ACC112 (cell line): ENCODE data around the gene SIPA1L3.

ENCODE experiments used
- H2AFZ ChIP-seq: fragments of 200-600 bp; sonication (generic); one replicate; pipeline ENCODE4 v1.6.0; 2017; ENCODE audit warnings: antibody characterized with exemption, low read length; ENCODE audit not compliant: unreplicated experiment
- H3K27ac ChIP-seq: fragments of 200-600 bp; sonication (generic); 2 replicates; pipeline ENCODE4 v1.5.1; 2014; ENCODE audit warnings: low read depth, mild to moderate bottlenecking, antibody characterized with exemption, low read length, moderate library complexity
- H3K27me3 ChIP-seq: fragments of 200-600 bp; sonication (generic); 2 replicates; pipeline ENCODE4 v1.6.1; 2014; ENCODE audit warnings: mild to moderate bottlenecking, antibody characterized with exemption, low read length, moderate library complexity, mixed read lengths; ENCODE audit not compliant: insufficient read depth
- H3K36me3 ChIP-seq: fragments of 200-600 bp; sonication (generic); 2 replicates; pipeline ENCODE4 v1.6.1; 2016; ENCODE audit warnings: mild to moderate bottlenecking, antibody characterized with exemption, low read length, moderate library complexity, mixed read lengths; ENCODE audit not compliant: insufficient read depth
- H3K4me1 ChIP-seq: fragments of 200-600 bp; sonication (generic); one replicate; pipeline ENCODE4 v1.6.1; 2016; ENCODE audit warnings: low read length, mixed read lengths; ENCODE audit not compliant: insufficient read depth, unreplicated experiment, control insufficient read depth
- H3K4me3 ChIP-seq: fragments of 200-600 bp; sonication (generic); 2 replicates; pipeline ENCODE4 v1.5.1; 2014; ENCODE audit warnings: mild to moderate bottlenecking, low read depth, low read length
- H3K79me2 ChIP-seq: fragments of 200-600 bp; sonication (generic); one replicate; pipeline ENCODE4 v1.6.0; 2016; ENCODE audit warnings: low read length; ENCODE audit not compliant: control insufficient read depth, unreplicated experiment, insufficient read depth

Gene SIPA1L3

DNA sequence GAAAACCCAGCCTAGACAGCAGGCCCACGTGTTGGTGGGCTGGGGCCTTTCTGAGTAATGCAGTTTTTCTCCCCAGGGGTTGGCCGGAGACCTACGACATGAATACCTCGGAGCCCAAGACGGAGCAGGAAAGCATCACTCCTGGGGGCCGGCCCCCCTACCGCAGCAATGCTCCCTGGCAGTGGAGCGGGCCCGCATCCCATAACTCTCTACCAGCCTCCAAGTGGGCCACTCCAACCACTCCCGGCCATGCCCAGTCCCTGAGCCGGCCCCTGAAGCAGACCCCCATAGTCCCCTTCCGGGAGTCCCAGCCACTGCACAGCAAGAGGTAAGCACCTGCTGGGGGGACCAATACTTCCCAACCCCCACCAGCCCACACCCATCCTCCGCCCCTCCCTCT, 234.1 kb downstream of the SIPA1L3 start:
- Histone ChIP-seq H2AFZ (no peak overlapping the region), H3K27ac (no peak overlapping the region), H3K36me3 (no peaks in the 10 kb centered on the region), H3K79me2 (no peaks in the 10 kb centered on the region), H3K4me1 (no peaks in the 10 kb centered on the region), H3K4me3 (no peak overlapping the region), H3K27me3 (no peaks in the 10 kb centered on the region)

DNA sequence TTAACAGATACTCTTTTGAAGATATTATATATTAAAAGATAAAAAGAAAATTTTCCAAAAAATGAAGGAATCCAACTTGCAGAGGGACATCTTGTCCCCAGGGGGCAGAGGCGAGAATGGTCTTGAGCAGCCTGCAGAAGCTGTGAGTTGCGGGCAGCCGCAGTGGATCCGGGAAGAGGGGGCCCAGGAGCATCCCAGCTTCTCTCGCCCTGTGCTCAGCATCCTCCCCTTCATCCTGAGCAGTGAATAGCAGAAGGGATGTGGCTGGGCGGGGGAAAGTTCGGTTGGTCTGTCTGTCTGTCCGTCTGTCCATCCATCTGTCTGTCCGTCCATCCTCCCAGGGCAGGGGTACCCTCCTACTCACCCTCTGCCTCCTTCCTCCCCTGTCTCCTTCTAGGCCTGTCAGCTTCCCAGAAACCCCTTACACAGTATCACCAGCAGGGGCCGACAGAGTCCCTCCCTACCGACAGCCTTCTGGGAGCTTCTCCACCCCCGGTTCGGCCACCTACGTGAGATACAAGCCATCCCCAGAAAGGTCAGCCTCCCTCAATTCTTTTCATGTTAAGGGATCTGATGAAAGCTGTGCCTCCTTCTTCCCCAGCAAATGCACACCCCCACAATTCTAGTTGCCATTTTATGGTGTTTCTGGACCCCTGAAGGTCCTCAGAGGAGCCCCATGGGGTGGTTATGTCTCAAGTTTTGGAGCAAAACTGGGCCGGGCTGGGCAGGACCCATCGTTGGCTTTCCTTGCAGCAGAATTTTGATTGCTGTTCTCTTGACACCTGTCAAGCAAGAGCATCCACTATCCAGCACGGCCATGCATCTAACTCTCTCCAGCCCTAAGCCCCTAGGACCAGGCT, 235.4 kb downstream of the SIPA1L3 start:
- no peak overlapping the region for H3K27ac ChIP-seq
- no peaks in the 10 kb centered on the region for H3K27me3 ChIP-seq
- H3K4me1 ChIP-seq, result no peaks in the 10 kb centered on the region
- no peak overlapping the region for H2AFZ ChIP-seq
- no peaks in the 10 kb centered on the region for H3K36me3 ChIP-seq
- H3K4me3 ChIP-seq, result no peak overlapping the region
- H3K79me2 ChIP-seq, result no peaks in the 10 kb centered on the region

DNA sequence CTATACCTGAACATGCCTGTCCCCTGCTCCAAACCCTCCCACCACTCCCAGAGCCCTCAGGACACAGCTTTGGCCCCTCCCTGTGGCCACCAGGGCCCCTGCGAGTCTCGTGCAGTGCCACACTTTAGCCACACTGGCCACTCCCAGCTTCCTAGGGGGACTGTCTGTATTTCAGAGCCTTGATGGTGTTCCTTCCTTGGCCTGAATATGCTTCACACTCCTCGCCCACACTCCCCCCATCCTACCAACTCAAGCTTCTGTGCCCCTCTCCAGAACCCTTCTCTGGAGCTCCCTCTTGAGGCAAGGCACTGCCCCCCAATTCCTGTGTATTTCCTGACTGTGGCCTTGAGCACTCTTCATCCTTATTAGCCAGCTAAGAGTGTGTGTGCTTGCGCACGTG, 236.8 kb downstream of the SIPA1L3 start:
- H3K27me3 ChIP-seq, result no peaks in the 10 kb centered on the region
- H3K4me3 ChIP-seq, result no peak overlapping the region
- H2AFZ ChIP-seq, result no peak overlapping the region

DNA sequence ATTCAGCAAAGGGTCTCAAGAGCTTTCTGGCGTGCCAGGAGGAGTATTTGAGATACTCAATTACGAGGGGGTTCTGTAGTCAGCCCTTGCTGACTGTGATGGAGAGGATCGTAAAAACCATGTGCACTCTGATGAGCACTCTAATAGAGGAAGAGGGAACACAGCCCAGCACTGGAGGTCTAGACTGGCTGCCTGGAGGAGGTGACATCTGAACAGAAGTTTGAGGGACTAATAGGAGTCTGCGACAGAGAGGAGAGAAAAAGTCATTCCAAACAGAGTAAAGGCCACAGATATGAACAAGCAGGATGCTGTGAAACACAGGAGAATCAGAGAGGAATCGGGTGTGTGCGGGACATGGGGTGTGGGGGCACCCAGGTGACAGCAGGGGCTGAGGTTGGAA, 237.7 kb downstream of the SIPA1L3 start:
- Histone ChIP-seq H3K79me2 (no peaks in the 10 kb centered on the region), H2AFZ (no peak overlapping the region), H3K27me3 (no peaks in the 10 kb centered on the region), H3K4me3 (no peak overlapping the region), H3K36me3 (no peaks in the 10 kb centered on the region), H3K4me1 (no peaks in the 10 kb centered on the region), H3K27ac (no peak overlapping the region)

More for the DNA sequence above, 236.8 kb downstream of the SIPA1L3 start:
- Histone ChIP-seq H3K79me2 (no peaks in the 10 kb centered on the region), H3K4me1 (no peaks in the 10 kb centered on the region), H3K27ac (no peak overlapping the region), H3K36me3 (no peaks in the 10 kb centered on the region)

DNA sequence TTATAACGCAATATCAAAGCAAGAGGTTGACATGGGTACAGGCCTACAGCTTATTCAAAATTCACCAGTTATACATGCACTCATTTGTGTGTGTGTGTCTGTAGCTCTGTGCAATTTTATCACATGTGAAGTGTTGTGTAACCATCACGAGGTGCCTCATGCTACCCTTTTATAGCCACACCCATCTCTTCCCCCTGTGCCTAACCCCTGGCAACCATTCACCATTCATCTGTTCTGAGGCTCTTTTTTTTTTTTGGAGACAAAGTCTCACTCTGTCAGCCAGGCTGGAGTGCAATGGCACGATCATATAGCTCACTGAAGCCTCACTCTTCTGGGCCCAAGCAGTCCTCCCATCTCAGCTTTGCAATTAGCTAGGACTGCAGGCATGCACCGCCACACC, 238.6 kb downstream of the SIPA1L3 start:
- no peak overlapping the region for H2AFZ ChIP-seq
- H3K27me3 ChIP-seq, result no peaks in the 10 kb centered on the region
- no peaks in the 10 kb centered on the region for H3K79me2 ChIP-seq
- H3K4me1 ChIP-seq, result no peaks in the 10 kb centered on the region
- H3K4me3 ChIP-seq, result no peak overlapping the region
- H3K36me3 ChIP-seq, result no peaks in the 10 kb centered on the region
- H3K27ac ChIP-seq, result no peak overlapping the region

DNA sequence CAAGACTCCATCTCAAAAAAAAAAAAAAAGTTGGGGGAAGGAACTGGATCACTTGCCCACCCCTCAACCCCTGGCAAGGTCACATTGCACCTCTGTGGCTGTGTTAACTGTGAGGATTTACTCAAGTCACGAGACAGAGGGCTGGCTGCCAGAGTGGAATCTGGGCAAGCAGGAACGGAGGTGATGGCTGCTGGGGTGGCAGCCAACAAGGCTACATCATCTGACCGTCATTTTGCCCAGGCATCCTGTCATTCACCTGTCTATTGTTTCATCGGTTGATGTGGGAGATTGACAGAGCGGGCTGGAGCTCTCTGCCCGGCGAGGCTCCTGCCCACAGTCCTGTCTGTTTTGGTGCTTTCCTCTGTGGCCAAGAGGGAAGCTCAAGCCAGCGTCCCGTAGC, 241.3 kb downstream of the SIPA1L3 start:
- no peak overlapping the region for H3K27ac ChIP-seq
- H3K27me3 ChIP-seq, result no peaks in the 10 kb centered on the region
- H3K4me3 ChIP-seq, result no peak overlapping the region
- H3K36me3 ChIP-seq, result no peaks in the 10 kb centered on the region
- no peaks in the 10 kb centered on the region for H3K79me2 ChIP-seq
- no peak overlapping the region for H2AFZ ChIP-seq
- no peaks in the 10 kb centered on the region for H3K4me1 ChIP-seq

DNA sequence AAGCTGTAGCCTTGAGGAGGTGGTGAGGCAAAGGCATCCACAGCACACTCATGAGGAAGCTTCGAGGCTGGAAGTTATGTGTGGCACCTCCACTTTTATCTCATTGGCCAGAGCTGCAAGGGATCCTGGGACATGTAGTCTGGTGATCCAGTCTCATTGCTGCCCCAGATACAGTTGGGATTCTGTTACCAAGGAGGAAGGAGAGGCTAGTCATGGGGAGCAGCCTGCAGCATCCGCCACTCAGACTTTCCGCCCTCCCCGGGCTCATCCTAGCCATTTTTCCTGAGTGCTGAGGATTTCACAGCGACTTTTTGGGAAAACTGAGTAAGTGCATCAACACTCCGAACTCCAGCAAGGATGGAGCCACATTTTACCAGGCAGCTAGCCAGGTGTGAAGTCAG, 242.7 kb downstream of the SIPA1L3 start:
- no peaks in the 10 kb centered on the region for H3K27me3 ChIP-seq

DNA sequence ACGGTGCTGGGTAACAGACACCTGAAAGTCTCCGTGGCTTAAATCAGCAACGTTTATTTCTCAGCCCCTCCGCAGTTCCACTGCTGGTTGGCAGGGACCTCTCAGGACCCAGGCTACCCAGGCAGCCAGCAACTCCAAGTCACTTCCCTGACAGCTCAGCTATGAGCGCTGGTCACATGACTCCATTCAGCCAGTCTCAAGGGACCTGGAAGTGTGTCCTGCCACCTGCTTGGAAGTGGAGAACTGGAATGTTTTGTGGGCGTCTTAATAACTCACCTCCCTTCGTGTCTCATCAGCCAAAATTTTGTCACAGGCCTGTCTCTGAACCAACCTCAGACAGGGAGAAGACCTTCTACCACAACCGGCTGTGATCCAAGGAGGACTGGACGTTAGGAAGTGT, 244.2 kb downstream of the SIPA1L3 start:
- no peaks in the 10 kb centered on the region for H3K27me3 ChIP-seq
- H3K27ac ChIP-seq, result no peak overlapping the region
- no peak overlapping the region for H3K4me3 ChIP-seq
- no peaks in the 10 kb centered on the region for H3K4me1 ChIP-seq
- H2AFZ ChIP-seq, result no peak overlapping the region
- no peaks in the 10 kb centered on the region for H3K79me2 ChIP-seq
- no peaks in the 10 kb centered on the region for H3K36me3 ChIP-seq

More for the DNA sequence above, 242.7 kb downstream of the SIPA1L3 start:
- H2AFZ ChIP-seq, result no peak overlapping the region
- H3K79me2 ChIP-seq, result no peaks in the 10 kb centered on the region
- H3K4me3 ChIP-seq, result no peak overlapping the region
- no peak overlapping the region for H3K27ac ChIP-seq
- no peaks in the 10 kb centered on the region for H3K36me3 ChIP-seq
- no peaks in the 10 kb centered on the region for H3K4me1 ChIP-seq

DNA sequence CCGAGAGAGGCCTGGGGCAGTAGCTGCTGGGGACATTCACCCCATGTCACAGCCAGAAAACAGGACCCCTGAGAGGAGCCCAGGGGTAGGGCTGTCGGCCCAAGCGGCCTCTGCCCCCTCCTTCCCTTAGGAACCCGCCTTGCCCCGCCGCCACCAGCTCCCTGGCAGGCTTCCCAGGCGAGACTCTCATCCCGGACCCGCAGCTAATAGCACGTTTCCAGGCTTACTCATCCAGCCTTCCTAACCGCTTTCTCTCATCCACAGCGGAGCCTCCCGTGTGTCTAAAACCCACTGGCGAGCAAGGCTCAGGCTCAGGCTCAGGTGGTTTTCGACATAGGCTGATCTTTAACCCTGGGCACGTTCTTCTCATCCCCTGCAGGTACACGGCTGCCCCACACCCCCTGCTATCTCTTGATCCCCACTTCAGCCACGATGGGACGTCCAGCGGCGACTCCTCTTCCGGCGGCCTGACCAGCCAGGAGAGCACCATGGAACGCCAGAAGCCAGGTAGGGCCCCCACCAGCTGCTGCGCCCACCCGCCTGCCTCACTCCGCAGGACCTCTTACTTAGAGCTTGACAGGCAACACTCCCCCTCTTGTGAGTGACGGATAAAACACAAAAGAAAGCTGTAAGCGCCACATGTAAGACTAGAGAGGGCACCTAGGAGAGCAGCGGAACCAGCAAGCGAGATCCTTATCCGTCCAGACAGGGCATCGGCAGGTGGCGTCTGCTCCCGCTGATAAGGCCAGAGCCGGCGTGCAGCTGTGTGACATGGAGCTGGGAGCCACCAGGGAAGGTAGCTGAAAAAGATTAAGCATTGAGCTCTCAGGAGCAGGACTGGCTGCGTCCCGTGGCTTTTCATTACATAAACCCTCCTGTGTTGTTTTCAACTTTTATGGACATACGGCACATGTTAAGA, 245.7 kb downstream of the SIPA1L3 start:
- Histone ChIP-seq H3K36me3 (no peaks in the 10 kb centered on the region), H3K4me1 (no peaks in the 10 kb centered on the region), H3K27me3 (no peaks in the 10 kb centered on the region), H3K4me3 (no peak overlapping the region), H2AFZ (no peak overlapping the region), H3K27ac (no peak overlapping the region), H3K79me2 (no peaks in the 10 kb centered on the region)

DNA sequence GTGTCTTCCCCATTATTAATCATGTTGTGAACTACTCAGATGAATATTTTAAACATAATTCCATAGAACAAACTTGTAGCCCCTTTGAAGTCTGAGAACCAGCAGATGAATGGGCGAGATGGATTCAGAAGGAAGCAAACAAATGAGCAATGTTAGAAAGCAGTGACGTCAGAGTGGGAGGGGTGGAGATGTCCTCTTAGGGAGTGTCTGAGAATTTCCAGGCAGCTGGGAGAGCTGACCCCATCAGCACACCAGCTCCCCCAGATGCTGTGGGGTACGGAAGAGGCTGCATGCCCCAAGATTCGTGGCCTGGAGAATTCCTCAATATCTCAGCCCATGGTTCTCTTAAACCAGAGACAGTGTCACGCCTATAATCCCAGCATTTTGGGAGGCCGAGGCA, 248.4 kb downstream of the SIPA1L3 start:
- Histone ChIP-seq H3K27me3 (no peaks in the 10 kb centered on the region), H3K27ac (no peak overlapping the region), H3K4me3 (no peak overlapping the region), H2AFZ (no peak overlapping the region), H3K36me3 (no peaks in the 10 kb centered on the region), H3K4me1 (no peaks in the 10 kb centered on the region), H3K79me2 (no peaks in the 10 kb centered on the region)
